Measurements from ENCODE around the gene EFNB2.

Gene EFNB2

GRCh38 chr13:106529415-106530170, 5.9 kb downstream of the EFNB2 start:
- H3K27me3 ChIP-seq (ENCODE audit: control insufficient read depth, insufficient read depth, low read length), result peaks cover 42% of the 10 kb centered on the region
- H3K9ac ChIP-seq (ENCODE audit: low read length), result peak overlapping the region; percentile 13
- peaks cover 78% of the 10 kb centered on the region for H3K4me1 ChIP-seq (ENCODE audit: control insufficient read depth, low read depth, low read length)
- H3K27ac ChIP-seq (ENCODE audit: low read length), result no peak overlapping the region
- no peaks in the 10 kb centered on the region for H3K36me3 ChIP-seq (ENCODE audit: control insufficient read depth, low read depth, low read length)
- peak overlapping the region; percentile 94 for H3K4me3 ChIP-seq (ENCODE audit: low read length)
- H3K9me3 ChIP-seq (ENCODE audit: control insufficient read depth, low read depth, low read length), result no peaks in the 10 kb centered on the region

- peaks cover 36% of the 10 kb centered on the region for H3K27me3 ChIP-seq (ENCODE audit: control insufficient read depth, insufficient read depth, low read length)
- no peaks in the 10 kb centered on the region for H3K9me3 ChIP-seq (ENCODE audit: control insufficient read depth, low read depth, low read length)
- no peaks in the 10 kb centered on the region for H3K36me3 ChIP-seq (ENCODE audit: control insufficient read depth, low read depth, low read length)
- H3K9ac ChIP-seq (ENCODE audit: low read length), result peak overlapping the region; percentile 13
- H3K4me3 ChIP-seq (ENCODE audit: low read length), result peak overlapping the region; percentile 94
- peaks cover 77% of the 10 kb centered on the region for H3K4me1 ChIP-seq (ENCODE audit: control insufficient read depth, low read depth, low read length)
- H3K27ac ChIP-seq (ENCODE audit: low read length), result no peak overlapping the region
Measured at GRCh38 chr13:106528718-106529414, 6.6 kb downstream of the EFNB2 start.

GRCh38 chr13:106527826-106528225, 7.6 kb downstream of the EFNB2 start:
- Histone ChIP-seq H3K9ac (ENCODE audit: low read length) (no peak overlapping the region), H3K4me3 (ENCODE audit: low read length) (no peak overlapping the region)

GRCh38 chr13:106527445-106527801, 8.0 kb downstream of the EFNB2 start:
- H3K9ac ChIP-seq (ENCODE audit: low read length), result no peak overlapping the region
- H3K4me3 ChIP-seq (ENCODE audit: low read length), result no peak overlapping the region
- no peak overlapping the region for H3K27ac ChIP-seq (ENCODE audit: low read length)
- H3K27me3 ChIP-seq (ENCODE audit: control insufficient read depth, insufficient read depth, low read length), result peaks cover 23% of the 10 kb centered on the region
- peaks cover 75% of the 10 kb centered on the region for H3K4me1 ChIP-seq (ENCODE audit: control insufficient read depth, low read depth, low read length)
- no peaks in the 10 kb centered on the region for H3K9me3 ChIP-seq (ENCODE audit: control insufficient read depth, low read depth, low read length)
- H3K36me3 ChIP-seq (ENCODE audit: control insufficient read depth, low read depth, low read length), result no peaks in the 10 kb centered on the region

More at GRCh38 chr13:106527826-106528225, 7.6 kb downstream of the EFNB2 start:
- H3K27me3 ChIP-seq (ENCODE audit: control insufficient read depth, insufficient read depth, low read length), result peaks cover 27% of the 10 kb centered on the region
- H3K9me3 ChIP-seq (ENCODE audit: control insufficient read depth, low read depth, low read length), result no peaks in the 10 kb centered on the region
- H3K4me1 ChIP-seq (ENCODE audit: control insufficient read depth, low read depth, low read length), result peaks cover 72% of the 10 kb centered on the region
- H3K27ac ChIP-seq (ENCODE audit: low read length), result no peak overlapping the region
- no peaks in the 10 kb centered on the region for H3K36me3 ChIP-seq (ENCODE audit: control insufficient read depth, low read depth, low read length)

- no peaks in the 10 kb centered on the region for H3K36me3 ChIP-seq (ENCODE audit: control insufficient read depth, low read depth, low read length)
Measured at GRCh38 chr13:106526738-106527444, 8.6 kb downstream of the EFNB2 start.

GRCh38 chr13:106525865-106526264, 9.6 kb downstream of the EFNB2 start:
- no peak overlapping the region for H3K27ac ChIP-seq (ENCODE audit: low read length)
- no peak overlapping the region for H3K4me3 ChIP-seq (ENCODE audit: low read length)
- no peak overlapping the region for H3K9ac ChIP-seq (ENCODE audit: low read length)
- peaks cover 75% of the 10 kb centered on the region for H3K4me1 ChIP-seq (ENCODE audit: control insufficient read depth, low read depth, low read length)
- no peaks in the 10 kb centered on the region for H3K9me3 ChIP-seq (ENCODE audit: control insufficient read depth, low read depth, low read length)
- H3K36me3 ChIP-seq (ENCODE audit: control insufficient read depth, low read depth, low read length), result no peaks in the 10 kb centered on the region
- peaks cover 8% of the 10 kb centered on the region for H3K27me3 ChIP-seq (ENCODE audit: control insufficient read depth, insufficient read depth, low read length)

More at GRCh38 chr13:106526738-106527444, 8.6 kb downstream of the EFNB2 start:
- H3K9ac ChIP-seq (ENCODE audit: low read length), result no peak overlapping the region
- H3K4me3 ChIP-seq (ENCODE audit: low read length), result no peak overlapping the region
- no peak overlapping the region for H3K27ac ChIP-seq (ENCODE audit: low read length)
- H3K9me3 ChIP-seq (ENCODE audit: control insufficient read depth, low read depth, low read length), result no peaks in the 10 kb centered on the region
- peaks cover 18% of the 10 kb centered on the region for H3K27me3 ChIP-seq (ENCODE audit: control insufficient read depth, insufficient read depth, low read length)
- H3K4me1 ChIP-seq (ENCODE audit: control insufficient read depth, low read depth, low read length), result peaks cover 75% of the 10 kb centered on the region

GRCh38 chr13:106524108-106524507, 11.4 kb downstream of the EFNB2 start:
- Histone ChIP-seq H3K4me3 (ENCODE audit: low read length) (no peak overlapping the region), H3K36me3 (ENCODE audit: control insufficient read depth, low read depth, low read length) (no peaks in the 10 kb centered on the region), H3K27ac (ENCODE audit: low read length) (no peak overlapping the region), H3K9ac (ENCODE audit: low read length) (no peak overlapping the region), H3K27me3 (ENCODE audit: control insufficient read depth, insufficient read depth, low read length) (no peaks in the 10 kb centered on the region), H3K4me1 (ENCODE audit: control insufficient read depth, low read depth, low read length) (peaks cover 71% of the 10 kb centered on the region), H3K9me3 (ENCODE audit: control insufficient read depth, low read depth, low read length) (no peaks in the 10 kb centered on the region)

DNA sequence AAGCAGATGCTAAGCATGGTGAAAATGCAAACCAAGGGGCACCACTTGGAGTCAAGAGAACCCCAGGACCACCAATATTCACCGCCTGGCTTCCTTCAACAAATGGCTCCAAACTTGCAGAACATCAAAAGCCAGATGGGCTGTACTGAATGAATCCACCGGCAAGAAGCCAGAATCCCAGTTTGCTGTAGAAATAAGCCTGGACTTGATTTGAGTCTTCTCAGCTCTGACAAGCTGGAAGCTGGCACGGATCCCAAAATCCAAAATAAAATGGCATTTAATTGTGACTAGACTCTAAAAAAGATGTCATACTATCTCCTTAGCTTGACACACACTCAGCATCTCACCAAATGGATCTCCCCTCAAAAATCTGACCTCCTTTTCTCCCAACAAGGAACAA, 11.9 kb downstream of the EFNB2 start:
- H3K9me3 ChIP-seq (ENCODE audit: control insufficient read depth, low read depth, low read length), result no peaks in the 10 kb centered on the region
- H3K9ac ChIP-seq (ENCODE audit: low read length), result no peak overlapping the region
- H3K4me3 ChIP-seq (ENCODE audit: low read length), result no peak overlapping the region
- H3K27me3 ChIP-seq (ENCODE audit: control insufficient read depth, insufficient read depth, low read length), result no peaks in the 10 kb centered on the region
- H3K27ac ChIP-seq (ENCODE audit: low read length), result no peak overlapping the region
- no peaks in the 10 kb centered on the region for H3K36me3 ChIP-seq (ENCODE audit: control insufficient read depth, low read depth, low read length)
- H3K4me1 ChIP-seq (ENCODE audit: control insufficient read depth, low read depth, low read length), result peaks cover 66% of the 10 kb centered on the region

DNA sequence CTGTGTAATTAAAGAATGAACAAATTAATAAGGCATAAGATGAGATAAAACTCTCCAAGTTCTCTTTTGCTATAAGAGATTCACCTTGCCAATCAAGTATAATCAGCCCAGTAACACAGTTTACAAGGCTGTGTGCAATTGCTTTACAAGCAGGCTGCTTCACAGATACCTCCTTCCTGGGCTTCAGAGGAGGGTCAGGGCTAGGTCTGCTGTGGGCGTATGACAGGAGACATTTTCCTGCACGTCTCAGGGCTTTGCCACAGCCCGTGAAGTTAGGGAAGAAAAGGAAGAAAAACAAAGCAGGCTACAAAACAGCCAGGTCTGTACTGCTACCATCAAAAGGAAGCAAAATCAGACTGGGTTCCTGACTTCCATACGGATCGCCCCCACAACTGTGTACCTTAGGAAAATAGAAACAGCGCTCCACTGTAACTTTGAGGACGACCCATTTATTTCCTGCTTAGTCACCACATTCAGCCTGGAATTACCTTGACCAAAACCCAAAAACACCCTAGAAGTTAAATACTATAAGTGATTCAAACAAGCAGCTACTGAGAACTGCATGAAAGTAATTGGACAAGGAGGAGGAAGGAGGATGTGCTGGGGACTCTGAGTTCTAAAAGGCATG, 12.4 kb downstream of the EFNB2 start:
- Histone ChIP-seq H3K27ac (ENCODE audit: low read length) (no peak overlapping the region), H3K4me3 (ENCODE audit: low read length) (no peak overlapping the region), H3K4me1 (ENCODE audit: control insufficient read depth, low read depth, low read length) (peaks cover 60% of the 10 kb centered on the region), H3K9me3 (ENCODE audit: control insufficient read depth, low read depth, low read length) (no peaks in the 10 kb centered on the region), H3K9ac (ENCODE audit: low read length) (no peak overlapping the region), H3K27me3 (ENCODE audit: control insufficient read depth, insufficient read depth, low read length) (no peaks in the 10 kb centered on the region), H3K36me3 (ENCODE audit: control insufficient read depth, low read depth, low read length) (no peaks in the 10 kb centered on the region)

DNA sequence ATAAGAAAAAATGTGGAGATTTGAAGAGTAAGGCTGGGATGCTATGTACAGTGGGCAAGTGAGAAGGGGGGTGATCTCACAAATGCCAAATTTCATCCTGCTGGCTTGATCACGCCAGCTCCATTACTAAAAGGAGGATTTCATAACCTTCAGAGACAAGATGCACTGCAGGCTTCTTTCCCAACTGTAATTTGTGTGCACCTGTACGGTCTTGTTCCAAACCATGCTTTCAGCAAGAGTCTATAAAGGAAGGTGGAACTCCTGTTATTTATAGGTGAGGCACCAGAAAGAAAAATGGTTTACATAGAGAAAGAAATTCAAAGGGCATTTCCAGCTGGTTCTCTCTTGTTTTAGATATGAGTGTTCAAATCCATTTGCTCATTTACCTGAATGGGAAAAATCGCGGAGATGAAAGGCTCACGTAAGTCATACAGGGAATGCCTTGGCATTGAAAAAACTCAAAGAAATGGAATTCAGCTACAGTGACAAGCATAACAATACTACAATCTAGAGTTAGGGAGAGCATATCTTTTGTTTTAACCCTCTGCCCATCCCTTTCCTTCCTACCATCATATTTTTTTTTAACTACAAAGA, 13.3 kb downstream of the EFNB2 start:
- Histone ChIP-seq H3K27me3 (ENCODE audit: control insufficient read depth, insufficient read depth, low read length) (no peaks in the 10 kb centered on the region), H3K27ac (ENCODE audit: low read length) (no peak overlapping the region), H3K9ac (ENCODE audit: low read length) (no peak overlapping the region), H3K4me1 (ENCODE audit: control insufficient read depth, low read depth, low read length) (peaks cover 52% of the 10 kb centered on the region), H3K9me3 (ENCODE audit: control insufficient read depth, low read depth, low read length) (no peaks in the 10 kb centered on the region), H3K36me3 (ENCODE audit: control insufficient read depth, low read depth, low read length) (no peaks in the 10 kb centered on the region), H3K4me3 (ENCODE audit: low read length) (no peak overlapping the region)

Data from iPS-18a (cell line).